ENCODE measurements around the gene PCSK9.

- TF ChIP-seq CTCF (IDR thresholded peaks at IDR 0.05) (no peak), POLR2A (IDR thresholded peaks at IDR 0.05) (no peak)
Measured at GRCh38 chr1:54995835-54996234, 43.5 kb upstream of the PCSK9 start.
